PFSK-1 (cell line): ENCODE measurements around the gene MRPL50.

Experiments
- FOXP2 ChIP-seq: optimal IDR thresholded peaks from 2 replicates; pipeline ENCODE3; 2011; ENCODE audit warnings: borderline replicate concordance, control low read depth, inconsistent platforms; ENCODE audit not compliant: insufficient read depth; ENCODE audit errors: extremely low read length, extremely low read depth
- POLR2AphosphoS5 ChIP-seq: IDR thresholded peaks from 2 replicates; pipeline ENCODE4 v1.6.1; 2012; ENCODE audit warnings: low read depth, mild to moderate bottlenecking, control low read depth, low read length, moderate library complexity
- REST ChIP-seq, 2 experiments: IDR thresholded peaks; 2 replicates each; pipeline versions ENCODE4 v1.6.1 to v1.8.0; 2011 to 2012; ENCODE audit warnings: low read depth in 2 of 2, low read length in 2 of 2, control low read depth in 1 of 2, inconsistent platforms in 1 of 2, mild to moderate bottlenecking in 1 of 2, moderate library complexity in 1 of 2; ENCODE audit not compliant: insufficient read depth in 1 of 2
- SIN3A ChIP-seq: IDR thresholded peaks from 2 replicates; pipeline ENCODE4 v1.6.1; 2012; ENCODE audit warnings: mild to moderate bottlenecking, low read length, moderate library complexity, borderline replicate concordance; ENCODE audit not compliant: insufficient read depth
- TAF1 ChIP-seq: IDR thresholded peaks from 2 replicates; pipeline ENCODE4 v1.6.1; 2012; ENCODE audit warnings: low read length, control low read depth, borderline replicate concordance; ENCODE audit not compliant: insufficient read depth

MRPL50 gene

GRCh38 chr9:101442736-101443135 is 44.3 kb upstream of the MRPL50 start:
- TF ChIP-seq TAF1 (no peak), FOXP2 (no peak), REST (IDR thresholded peaks at IDR 0.05; ENCODE audit: insufficient read depth in 1 of 2, low read depth in 2 of 2, low read length in 2 of 2) (no peak), SIN3A (no peak), POLR2AphosphoS5 (no peak)

- TF ChIP-seq SIN3A = no peak
- TF ChIP-seq POLR2AphosphoS5 = no peak
- TF ChIP-seq FOXP2 = no peak
- no peak for TF ChIP-seq REST (IDR thresholded peaks at IDR 0.05; ENCODE audit: insufficient read depth in 1 of 2, low read depth in 2 of 2, low read length in 2 of 2)
- no peak for TF ChIP-seq TAF1
Measured at GRCh38 chr9:101442318-101442717, 43.9 kb upstream of the MRPL50 start.

- no peak for TF ChIP-seq TAF1
- no peak for TF ChIP-seq FOXP2
- TF ChIP-seq REST (IDR thresholded peaks at IDR 0.05; ENCODE audit: insufficient read depth in 1 of 2, low read depth in 2 of 2, low read length in 2 of 2) = no peak
- TF ChIP-seq POLR2AphosphoS5 = no peak
- no peak for TF ChIP-seq SIN3A
Measured at GRCh38 chr9:101440714-101441230, 42.4 kb upstream of the MRPL50 start.

GRCh38 chr9:101438523-101438922 is 40.1 kb upstream of the MRPL50 start:
- no peak for TF ChIP-seq TAF1
- TF ChIP-seq FOXP2 = no peak
- no peak for TF ChIP-seq SIN3A
- TF ChIP-seq REST (IDR thresholded peaks at IDR 0.05; ENCODE audit: insufficient read depth in 1 of 2, low read depth in 2 of 2, low read length in 2 of 2) = no peak
- TF ChIP-seq POLR2AphosphoS5 = no peak

- TF ChIP-seq SIN3A (no peak), TAF1 (no peak), FOXP2 (no peak), POLR2AphosphoS5 (no peak), REST (IDR thresholded peaks at IDR 0.05; ENCODE audit: insufficient read depth in 1 of 2, low read depth in 2 of 2, low read length in 2 of 2) (no peak)
Measured at GRCh38 chr9:101437806-101438232, 39.4 kb upstream of the MRPL50 start.
